Adipose tissue (tissue), 3 donors: ENCODE measurements around the gene ZDHHC11B. TPM values are rescaled to one million over a fixed set of nuclear protein-coding genes. Genes with fewer than 3 reads are reported as not detected.
"Not testable (repeated sequence)": the region's sequence is repeated elsewhere in the genome, so short reads cannot be mapped to it uniquely, and the experiment has no call there.

Source experiments
- H3K27ac ChIP-seq: one replicate; pipeline ENCODE4 v1.5.1; 2013; ENCODE audit warnings: low read depth, low read length
- WGBS, 3 donors: extraction: QIAGEN DNeasy Blood & Tissue Kit; methylation state at CpG; one replicate each; pipeline ENCODE4 v1.1.7; 2013; 5-methylcytosine and 5-hydroxymethylcytosine counted together
- polyA plus RNA-seq, 3 donors: library from polyadenylated mRNA; stranded (reverse); fragments of 200-250 nt; gene quantifications; one replicate each; pipeline ENCODE4 v1.2.3, GENCODE V29; 2013
- donor health status: healthy with polysubstance abuse.
- donor health status: Bipolar disorder and iron deficiency.
- donor health status: healthy.

ZDHHC11B gene
- polyA plus RNA-seq, 3 donors, result 1.1 to 4.4 (median 2.7) TPM

DNA sequence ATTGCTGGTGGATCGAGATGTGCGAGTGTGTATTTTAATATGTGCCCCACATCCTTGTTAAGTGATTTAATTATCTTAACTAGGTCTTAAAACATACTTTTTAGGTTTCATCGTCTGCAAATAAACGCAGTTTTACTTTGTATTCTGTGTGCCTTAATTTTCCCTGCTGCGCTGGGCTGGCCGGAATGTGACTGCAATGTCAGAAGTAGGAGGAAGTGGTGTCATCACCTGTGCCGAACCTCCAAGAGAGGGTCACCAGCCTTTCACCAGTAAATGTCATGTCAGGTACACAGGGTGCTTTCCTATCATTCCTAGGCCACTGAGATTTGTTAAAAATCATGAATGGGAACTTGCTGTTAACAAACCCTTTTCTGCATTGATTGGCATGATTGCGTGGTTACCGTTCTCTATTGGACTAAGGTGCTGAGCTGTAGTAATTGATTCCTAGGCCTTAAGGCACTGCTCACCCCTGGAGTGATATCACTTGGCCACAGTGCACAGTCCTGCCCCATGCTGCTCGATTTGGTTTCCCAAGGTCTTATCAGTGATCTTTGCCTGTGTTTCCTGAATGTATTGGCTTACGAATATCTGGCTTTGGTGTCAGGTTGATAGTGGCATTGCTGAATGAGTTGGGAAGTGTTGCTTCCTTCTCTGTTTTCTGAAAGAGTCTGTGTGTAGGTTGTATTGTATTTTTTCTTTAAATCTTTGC, 40.7 kb downstream of the ZDHHC11B start:
- not testable (repeated sequence) for H3K27ac ChIP-seq
- WGBS, 3 donors, result 80 to 85% (median 82%) methylated on average over 11 of the region's 11 CpGs

DNA sequence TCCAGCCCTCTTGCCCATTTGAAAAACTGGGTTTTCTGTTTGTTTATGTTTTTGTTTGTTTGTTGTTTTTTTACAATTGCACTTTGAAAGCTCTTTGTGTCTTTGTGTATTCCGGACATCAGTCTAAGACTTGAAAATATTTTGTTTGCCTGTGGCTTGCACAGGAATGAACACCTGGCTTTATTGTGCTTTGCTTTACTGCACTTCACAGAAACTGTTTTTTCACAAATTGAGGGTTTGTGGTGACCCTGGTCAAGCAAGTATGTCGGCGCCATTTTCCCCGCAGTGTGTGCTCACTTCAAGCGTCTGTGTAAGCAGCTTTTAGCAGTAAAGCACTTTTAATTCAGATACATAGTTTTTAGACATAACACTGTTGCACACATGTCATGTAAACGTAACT, 42.3 kb downstream of the ZDHHC11B start:
- 84 to 91% (median 89%) methylated on average over 6 of the region's 6 CpGs for WGBS, 3 donors
- not testable (repeated sequence) for H3K27ac ChIP-seq

DNA sequence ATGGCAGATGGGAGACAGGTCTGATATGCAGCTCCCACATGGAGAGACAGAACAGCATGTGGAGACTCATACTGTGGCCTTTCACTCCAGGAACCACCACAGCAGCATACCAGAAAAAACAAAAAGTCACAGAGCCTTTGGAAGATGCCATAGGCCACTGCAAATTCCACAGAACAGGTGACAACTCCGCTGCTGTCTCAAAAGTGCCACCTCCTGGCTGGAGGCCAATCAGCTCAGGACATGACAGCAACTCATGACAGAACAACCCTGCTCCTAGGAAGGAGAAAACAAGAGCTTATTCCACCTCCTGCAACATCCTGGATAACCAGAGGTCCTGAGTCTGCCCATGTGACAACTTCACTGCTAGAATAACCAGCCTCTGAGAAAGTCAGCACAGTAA, 50.4 kb downstream of the ZDHHC11B start:
- WGBS, 3 donors, result 30 to 100% methylated on average over 1 of the region's 1 CpG; no CpG with 5 or more reads in 1 of the 3 donors
- not testable (repeated sequence) for H3K27ac ChIP-seq

DNA sequence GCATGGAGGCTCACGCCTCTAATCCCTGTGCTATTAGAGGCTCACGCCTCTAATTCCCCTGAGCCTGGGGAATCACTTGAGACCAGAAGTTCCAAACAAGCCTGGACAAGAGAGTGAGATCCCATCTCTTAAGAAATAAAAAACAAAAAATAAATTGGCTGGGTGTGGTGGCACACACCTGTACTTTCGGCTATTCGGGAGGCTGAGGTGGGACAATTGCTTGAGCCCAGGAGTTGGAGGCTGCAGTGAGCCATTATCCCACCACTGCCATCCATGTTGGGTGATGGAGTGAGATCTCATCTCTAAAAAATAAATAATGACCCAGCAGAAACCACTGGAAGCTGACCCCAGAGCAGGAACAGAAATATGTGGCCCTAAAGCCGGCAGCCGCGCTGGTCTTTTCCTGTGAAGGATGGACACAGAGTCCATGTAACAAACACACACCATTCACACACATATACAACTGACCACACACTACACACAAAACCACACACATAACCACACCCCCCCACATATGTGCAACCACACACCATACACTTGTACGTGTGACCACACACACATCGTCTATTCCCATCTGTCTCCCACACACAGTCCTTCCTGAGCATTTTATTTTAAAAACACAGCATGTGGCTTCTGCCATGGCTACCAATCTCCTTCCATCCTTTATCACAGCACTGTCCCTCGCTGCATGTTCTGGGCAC, 51.6 kb downstream of the ZDHHC11B start:
- WGBS, 3 donors, result 83 to 96% (median 93%) methylated on average over 7 to 10 of the region's 10 CpGs
- H3K27ac ChIP-seq, result not testable (repeated sequence)

DNA sequence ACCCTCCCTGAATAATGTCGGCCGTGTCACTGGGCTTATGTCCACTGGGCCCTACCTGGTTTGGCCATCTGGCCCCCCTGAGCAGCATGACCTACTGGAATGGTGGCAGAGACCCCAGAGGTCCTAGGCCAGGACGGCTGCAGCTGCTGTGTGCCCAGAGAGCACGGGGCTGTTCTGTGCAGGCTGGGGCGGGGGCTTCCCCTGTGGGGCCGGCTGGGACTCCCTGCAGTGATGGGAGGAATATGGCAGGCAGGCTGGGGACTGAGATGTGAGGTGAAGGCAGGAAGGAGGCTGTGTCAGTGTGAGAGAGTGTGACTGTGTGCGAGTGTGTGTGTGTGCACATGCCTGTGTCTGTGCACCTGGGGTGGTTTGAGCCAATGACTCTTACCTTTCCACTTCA, 55.3 kb downstream of the ZDHHC11B start:
- 77 to 82% (median 80%) methylated on average over 3 to 5 of the region's 7 CpGs for WGBS, 3 donors
- H3K27ac ChIP-seq, result not testable (repeated sequence)

DNA sequence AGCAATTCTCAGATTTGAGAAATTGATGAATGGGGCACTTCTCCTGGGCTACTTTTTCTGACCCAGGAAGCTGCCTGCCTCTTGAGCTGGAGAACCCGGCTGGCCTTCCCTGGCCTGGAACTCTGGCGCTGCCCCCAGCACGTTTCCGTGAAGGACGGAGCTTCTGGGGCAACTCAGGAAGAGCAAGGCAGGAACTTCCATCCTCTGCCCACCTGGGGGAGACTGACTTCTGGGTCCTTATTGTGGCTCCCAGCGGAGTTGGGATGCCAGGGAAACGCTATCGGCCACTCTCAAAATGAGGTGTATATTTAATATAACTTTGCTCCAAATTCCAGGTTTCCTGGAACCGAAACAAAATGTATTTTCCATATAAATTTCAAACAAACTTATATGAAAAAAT, 57.4 kb downstream of the ZDHHC11B start:
- 33 to 64% (median 56%) methylated on average over 4 to 7 of the region's 9 CpGs for whole genome bisulfite sequencing, 3 donors

DNA sequence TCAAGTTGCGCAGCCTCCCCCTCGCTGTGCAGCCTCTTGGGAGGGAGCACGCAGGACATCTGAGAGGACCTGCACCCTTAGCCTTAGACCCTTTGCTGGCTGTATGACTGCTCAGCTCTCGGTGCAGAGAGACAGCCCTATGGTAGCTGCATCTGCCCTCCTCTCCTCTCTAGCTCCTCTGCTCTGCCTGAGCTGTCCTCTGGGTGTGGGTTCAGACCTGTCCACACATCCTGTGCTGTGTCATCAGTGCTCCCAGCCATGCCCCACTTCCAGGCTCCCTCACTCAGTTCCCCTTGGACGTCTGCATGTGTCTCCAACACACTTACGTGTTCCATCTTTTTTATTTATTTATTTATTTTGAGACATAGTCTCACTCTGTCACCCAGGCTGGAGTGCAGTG, 60.7 kb downstream of the ZDHHC11B start:
- 71 to 95% (median 77%) methylated on average over 2 of the region's 6 CpGs for WGBS, 3 donors
- H3K27ac ChIP-seq, result not testable (repeated sequence)

More for the DNA sequence above, 57.4 kb downstream of the ZDHHC11B start:
- H3K27ac ChIP-seq, result not testable (repeated sequence)

DNA sequence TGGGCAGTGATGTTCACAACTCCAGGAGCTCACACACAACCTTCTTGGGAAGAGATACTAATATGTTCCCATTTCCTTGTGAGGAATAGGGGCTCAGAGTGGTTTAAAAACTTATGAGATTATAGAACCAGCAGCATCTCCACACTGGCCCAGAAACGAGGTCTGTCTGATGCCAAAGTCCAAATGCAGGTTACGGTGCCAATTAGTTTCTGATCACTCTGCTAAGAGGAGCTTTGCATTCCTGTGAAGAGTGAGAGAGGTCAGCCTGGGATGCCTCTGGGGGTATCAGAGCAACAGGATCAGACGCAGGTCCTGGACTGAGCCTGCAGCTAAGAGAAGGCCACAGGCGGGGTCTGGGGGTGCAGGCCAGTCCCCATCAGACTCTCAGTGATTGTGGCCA, 61.2 kb downstream of the ZDHHC11B start:
- H3K27ac ChIP-seq, result not testable (repeated sequence)
- WGBS, 3 donors, result 40 to 85% (median 74%) methylated on average over 1 to 2 of the region's 4 CpGs

DNA sequence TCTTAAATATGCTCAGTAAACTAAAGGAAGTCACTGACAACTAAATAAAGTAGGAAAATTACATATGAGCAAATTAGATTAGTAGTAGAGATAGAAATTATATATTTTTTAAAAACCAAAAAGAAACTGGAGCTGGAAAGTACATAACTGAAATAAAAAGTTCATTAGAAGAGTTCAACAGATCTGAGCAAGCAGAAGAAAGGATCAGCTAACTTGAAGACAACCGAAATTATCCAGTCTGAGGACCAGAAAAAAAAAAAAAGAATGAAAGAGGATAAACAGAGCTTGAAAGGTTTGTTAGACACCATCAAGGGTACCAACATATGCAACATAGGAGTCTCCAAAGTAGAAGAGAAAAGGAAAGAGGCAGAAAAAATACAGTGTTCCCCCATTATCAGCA, 65.2 kb downstream of the ZDHHC11B start:
- 93 to 97% (median 93%) methylated on average over 1 of the region's 1 CpG for WGBS, 3 donors
- not testable (repeated sequence) for H3K27ac ChIP-seq

DNA sequence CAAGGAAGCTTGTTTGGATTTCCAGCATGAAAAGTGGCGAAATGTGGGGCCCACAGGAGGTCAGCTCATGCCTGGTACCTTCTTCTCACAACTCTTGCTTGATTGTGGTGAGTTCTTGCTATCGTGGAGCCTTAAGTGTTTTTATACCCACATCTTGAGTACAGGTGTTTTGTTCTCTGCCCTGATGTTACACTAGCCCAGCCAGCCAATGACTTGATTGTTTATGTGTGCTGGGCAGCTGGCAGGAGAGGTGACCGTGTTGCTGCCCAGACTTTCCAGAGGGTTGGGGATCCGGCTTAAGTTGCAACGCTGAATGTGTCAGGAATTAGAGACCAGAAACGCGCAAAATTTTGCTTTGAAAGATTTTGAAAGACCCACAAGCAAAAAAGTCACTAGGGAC, 67.4 kb downstream of the ZDHHC11B start:
- no peak overlapping the region for H3K27ac ChIP-seq
- WGBS, 3 donors, result 73 to 79% (median 74%) methylated on average over 6 to 7 of the region's 7 CpGs

DNA sequence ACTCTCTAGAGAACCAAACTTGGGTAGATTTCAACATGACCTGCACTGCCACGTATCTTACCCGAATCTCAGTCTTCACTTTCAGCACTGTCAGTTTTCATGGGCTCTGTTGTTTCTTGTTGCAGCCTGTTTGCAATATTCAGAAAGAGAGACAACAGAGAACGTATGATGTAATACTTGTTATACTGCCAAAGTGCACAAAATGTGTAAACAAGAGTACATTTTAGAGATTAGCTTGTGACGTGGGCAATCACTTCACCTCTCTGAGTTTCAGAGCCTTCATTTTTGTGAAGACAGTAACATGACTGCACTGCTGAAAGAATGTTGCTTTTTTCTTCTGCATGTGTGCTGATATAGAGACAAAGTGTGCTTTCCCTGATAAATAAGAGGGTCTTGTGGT, 67.8 kb downstream of the ZDHHC11B start:
- H3K27ac ChIP-seq, result not testable (repeated sequence)
- 44 to 70% (median 62%) methylated on average over 4 of the region's 4 CpGs for WGBS, 3 donors

DNA sequence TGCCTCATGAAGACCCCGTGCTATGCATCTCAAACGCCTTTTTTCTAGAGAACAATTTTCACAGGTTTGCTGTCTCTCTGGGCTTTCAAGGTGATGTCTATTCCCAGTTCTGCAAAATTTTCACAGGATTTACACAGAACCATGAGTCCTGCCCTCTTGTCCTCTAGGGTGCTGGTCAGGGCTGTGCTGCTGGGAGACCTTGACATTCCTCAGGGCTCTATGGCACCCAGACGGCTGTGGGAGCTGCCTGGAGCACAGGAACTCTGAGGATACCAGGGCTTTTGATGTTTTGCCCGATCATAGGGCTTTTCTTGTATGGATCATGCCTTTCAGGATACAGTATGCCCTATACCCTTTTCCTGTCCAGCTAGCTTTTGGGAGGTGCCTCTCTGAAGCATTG, 68.9 kb downstream of the ZDHHC11B start:
- 80 to 94% (median 93%) methylated on average over 4 of the region's 4 CpGs for WGBS, 3 donors
- H3K27ac ChIP-seq, result not testable (repeated sequence)

DNA sequence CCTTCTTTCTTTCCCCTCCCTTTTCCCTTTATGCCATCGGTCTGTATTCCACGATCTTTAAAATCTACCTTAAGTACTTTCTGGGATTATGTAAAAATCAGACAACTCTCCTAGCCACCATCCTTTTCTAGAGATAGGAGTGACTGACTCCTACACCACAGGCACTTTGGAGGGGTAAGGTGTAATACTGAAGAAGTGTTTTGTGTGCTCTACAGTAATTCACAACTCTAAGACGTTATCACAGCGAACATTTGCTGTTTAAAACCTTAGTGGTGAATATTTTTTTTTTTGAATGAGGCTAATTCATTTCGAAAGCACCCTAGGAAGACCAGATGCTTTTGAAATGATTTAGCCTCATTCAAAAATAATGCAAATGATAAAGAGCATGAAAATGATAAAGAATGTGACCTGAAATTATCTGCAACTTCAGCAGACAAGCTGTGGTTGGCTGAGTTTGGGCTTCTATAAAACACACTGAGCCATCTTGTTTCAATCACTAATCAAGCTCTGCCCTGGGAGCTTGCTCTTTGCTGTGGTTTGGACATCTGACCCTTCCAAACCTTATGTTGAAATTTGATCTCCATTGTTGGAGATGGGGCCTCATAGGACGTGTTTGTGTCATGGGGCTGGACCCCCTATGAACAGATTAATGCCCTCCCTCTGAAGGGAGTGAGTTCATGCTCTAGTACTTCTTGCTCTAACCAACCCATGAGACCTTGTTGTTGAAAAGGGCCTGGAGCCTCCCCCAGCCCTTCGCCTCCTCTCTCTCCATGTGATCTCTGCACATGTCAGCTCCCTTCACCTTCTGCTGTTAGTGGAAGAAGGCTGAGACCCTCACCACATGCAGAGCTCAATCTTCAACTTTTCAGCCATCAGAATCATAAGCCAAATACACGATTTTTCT, 70.1 kb downstream of the ZDHHC11B start:
- WGBS, 3 donors, result 61 to 78% (median 74%) methylated on average over 5 to 7 of the region's 8 CpGs
- not testable (repeated sequence) for H3K27ac ChIP-seq

DNA sequence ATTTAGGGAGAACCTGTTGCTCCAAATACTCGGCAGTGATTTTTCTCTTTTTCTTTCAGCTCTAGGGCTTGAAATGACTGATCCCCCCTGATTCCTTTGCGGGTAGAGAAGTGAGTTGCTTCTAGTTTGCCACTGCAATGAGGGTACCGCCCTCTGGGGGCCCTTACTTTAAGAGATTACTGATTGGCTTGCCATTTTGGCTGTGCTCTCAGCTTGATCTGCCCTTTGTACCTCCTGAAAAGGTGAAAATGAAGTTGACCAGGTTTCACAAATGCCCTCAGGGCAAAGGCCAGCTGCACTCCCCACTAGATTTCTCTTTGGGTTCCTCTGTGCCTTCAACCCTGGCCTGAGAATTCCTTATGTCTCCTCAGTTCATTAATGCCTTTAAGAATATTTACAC, 70.8 kb downstream of the ZDHHC11B start:
- 71 to 87% (median 75%) methylated on average over 2 to 3 of the region's 3 CpGs for WGBS, 3 donors
- H3K27ac ChIP-seq, result not testable (repeated sequence)

DNA sequence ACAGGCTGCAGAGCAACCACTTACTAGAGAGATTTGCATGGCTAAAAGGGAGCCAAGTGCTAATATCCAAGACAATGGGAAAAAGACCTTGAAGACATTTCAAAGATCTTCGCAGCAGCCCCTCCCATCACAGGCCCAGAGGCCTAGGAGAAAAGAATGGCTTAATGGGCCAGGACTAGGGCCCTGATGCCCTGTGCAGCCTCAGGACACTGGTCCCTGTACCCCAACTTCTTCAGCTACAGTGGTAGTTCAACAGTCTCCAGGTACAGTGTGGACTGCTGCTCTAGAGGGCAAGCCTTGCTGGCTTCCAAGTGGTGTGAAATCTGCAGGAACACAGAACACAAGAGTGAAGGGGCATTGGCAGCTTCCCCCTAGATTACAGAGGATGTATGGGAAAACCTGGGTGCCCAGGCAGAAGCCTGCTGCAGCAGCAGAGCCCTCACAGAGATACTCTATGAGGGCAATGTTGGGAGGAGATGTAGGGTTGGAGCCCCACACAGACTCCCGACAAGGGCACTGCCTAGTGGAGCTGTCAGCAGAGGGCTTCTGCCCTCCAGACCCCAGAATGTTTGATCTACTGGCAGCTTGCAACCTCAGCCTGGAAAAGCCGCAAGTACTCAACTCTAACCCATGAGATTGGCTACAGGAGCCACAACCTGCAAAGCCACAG, 75.5 kb downstream of the ZDHHC11B start:
- not testable (repeated sequence) for H3K27ac ChIP-seq
- 93 to 100% (median 95%) methylated on average over 1 to 3 of the region's 3 CpGs for WGBS, 3 donors

DNA sequence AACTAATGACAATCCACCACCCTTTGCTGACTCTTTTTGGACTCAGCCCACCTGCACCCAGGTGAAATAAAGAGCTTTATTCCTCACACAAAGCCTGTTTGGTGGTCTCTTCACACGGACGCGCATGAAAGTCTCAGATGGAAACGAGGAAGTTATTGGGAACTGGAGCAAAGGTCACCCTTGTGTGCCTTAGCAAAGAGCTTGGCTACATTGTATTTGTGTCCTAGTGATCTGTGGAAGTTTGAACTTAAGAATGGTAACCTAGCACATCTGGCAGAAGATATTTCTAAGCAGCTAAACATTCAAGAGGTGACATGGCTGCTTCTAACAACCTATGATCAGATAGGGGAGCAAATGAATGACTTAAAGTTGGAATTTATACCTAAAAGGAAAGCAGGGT, 76.2 kb downstream of the ZDHHC11B start:
- H3K27ac ChIP-seq, result not testable (repeated sequence)
- WGBS, 3 donors, result 84 to 89% (median 86%) methylated on average over 4 of the region's 4 CpGs

DNA sequence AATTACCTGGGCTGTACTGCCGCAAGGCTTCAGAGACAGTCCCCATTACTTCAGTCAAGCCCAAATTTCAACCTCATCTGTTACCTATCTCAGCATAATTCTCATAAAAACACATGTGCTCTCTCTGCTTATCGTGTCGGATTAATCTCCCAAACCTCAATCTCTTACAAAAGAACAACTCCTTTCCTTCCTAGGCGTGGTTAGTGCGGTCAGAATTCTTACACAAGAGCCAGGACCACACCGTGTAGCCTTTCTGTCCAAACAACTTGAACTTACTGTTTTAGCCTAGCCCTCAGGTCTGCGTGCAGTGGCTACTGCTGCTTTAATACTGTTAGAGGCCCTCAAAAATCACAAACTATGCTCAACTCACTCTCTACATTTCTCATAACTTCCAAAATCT, 78.4 kb downstream of the ZDHHC11B start:
- not testable (repeated sequence) for H3K27ac ChIP-seq
- 54 to 87% (median 63%) methylated on average over 7 of the region's 7 CpGs for WGBS, 3 donors
